ENCODE measurements around the gene LIG1. TPM values are rescaled to one million over a fixed set of nuclear protein-coding genes. Genes with fewer than 3 reads are reported as not detected.

LIG1 gene
- total RNA-seq, 4 donors from 2014 or later, result 4.2 to 7.3 (median 6.0) TPM

Other genes with a start within 250 kb of the LIG1 start
- gene BSPH1, start 178.2 kb downstream of the LIG1 start, total RNA-seq, result not detected
- gene ELSPBP1, start 175.7 kb downstream of the LIG1 start, total RNA-seq, result not detected
- not detected for gene CABP5, start 126.3 kb downstream of the LIG1 start, total RNA-seq
- 10 to 100 TPM in 2 of 4 donors, 1 to 10 TPM in 2; 5.3 to 15.1 (median 9.3) TPM for gene PLA2G4C, start 59.5 kb downstream of the LIG1 start, total RNA-seq
- 10 to 100 TPM in 2 of 4 donors, 1 to 10 TPM in 2; 4.0 to 15.2 (median 10.4) TPM for gene ZSWIM9, start 336 bp upstream of the LIG1 start, total RNA-seq
- gene CARD8, start 85.6 kb upstream of the LIG1 start, total RNA-seq, result 10 to 100 TPM; 17.7 to 22.3 (median 20.9) TPM
- under 1 TPM in 2 of 4 donors, not detected in 2; 0.26 to 0.46 TPM for gene ZNF114, start 99.7 kb upstream of the LIG1 start, total RNA-seq
- gene EMP3, start 155.2 kb upstream of the LIG1 start, total RNA-seq, result 100 to 1,000 TPM in 1 of 4 donors, 10 to 100 TPM in 3; 54.8 to 115 (median 59.6) TPM
- gene TMEM143, start 193.6 kb upstream of the LIG1 start, total RNA-seq, result 1 to 10 TPM; 4.8 to 8.3 (median 7.1) TPM
- not detected for gene SYNGR4, start 194.0 kb upstream of the LIG1 start, total RNA-seq
- 100 to 1,000 TPM in 1 of 4 donors, 10 to 100 TPM in 3; 55.2 to 105 (median 77.6) TPM for gene KDELR1, start 221.2 kb upstream of the LIG1 start, total RNA-seq
- gene GRIN2D, start 223.3 kb upstream of the LIG1 start, total RNA-seq, result under 1 TPM; 0.19 to 0.42 (median 0.37) TPM